Sigmoid colon (tissue), 7 donors: ENCODE data around the gene BICC1. TPM values are rescaled to one million over a fixed set of nuclear protein-coding genes. Genes with fewer than 3 reads are reported as not detected.

ENCODE experiments used
- DNase-seq: peaks from one replicate; pipeline ENCODE4 v3.0.0-alpha.2; 2019
- H3K27ac ChIP-seq, 4 donors: fragments of 200-600 bp; sonication (generic); one replicate each; pipeline ENCODE4 v1.5.1; 2016 to 2019; ENCODE audit warnings: mild to moderate bottlenecking in 1 of 4
- H3K27me3 ChIP-seq, 3 donors: fragments of 200-600 bp; sonication (generic); one replicate each; pipeline ENCODE4 v1.5.1; 2019; ENCODE audit warnings: mild to moderate bottlenecking in 1 of 3
- H3K36me3 ChIP-seq, 4 donors: fragments of 200-600 bp; sonication (generic); one replicate each; pipeline ENCODE4 v1.5.1; 2016 to 2019
- H3K4me1 ChIP-seq, 4 donors: fragments of 200-600 bp; sonication (generic); one replicate each; pipeline ENCODE4 v1.5.1; 2017 to 2019
- H3K4me3 ChIP-seq, 4 donors: fragments of 200-600 bp; sonication (generic); one replicate each; pipeline ENCODE4 v1.5.1; 2017 to 2019; ENCODE audit warnings: mild to moderate bottlenecking in 2 of 4, moderate library complexity in 1 of 4
- H3K9me3 ChIP-seq, 4 donors: fragments of 200-600 bp in 3 of 4; sonication (generic) in 3 of 4; one replicate each; pipeline versions ENCODE4 v1.5.1 to v1.6.1; 2013 to 2019
- EP300 ChIP-seq, 4 donors: sonication (generic); formaldehyde crosslinking; IDR thresholded peaks; one replicate each; pipeline ENCODE4 v1.6.1; 2017; ENCODE audit warnings: antibody characterized with exemption in 4 of 4
- POLR2A ChIP-seq, 2 donors: fragments of 450-650 bp; IDR thresholded peaks; one replicate each; pipeline ENCODE4 v1.6.1; 2016; ENCODE audit warnings: antibody characterized with exemption in 2 of 2, mild to moderate bottlenecking in 2 of 2, moderate library complexity in 2 of 2
- POLR2AphosphoS5 ChIP-seq, 4 donors: sonication (generic); formaldehyde crosslinking; IDR thresholded peaks; one replicate each; pipeline ENCODE4 v1.6.1; 2017; ENCODE audit warnings: antibody characterized with exemption in 4 of 4
- WGBS, 2 donors: extraction: QIAGEN DNeasy Blood & Tissue Kit; methylation state at CpG; one replicate each; pipeline ENCODE4 v1.1.7; 2013; 5-methylcytosine and 5-hydroxymethylcytosine counted together
- intact Hi-C: fragments of 100-400 bp; cut with DNase I; formaldehyde crosslinking; loops from one replicate; pipeline ENCODE4 v1.15.1; 2023
- polyA plus RNA-seq, 3 donors: library from polyadenylated mRNA; stranded (reverse); fragments of 200-250 nt; gene quantifications; one replicate each; pipeline ENCODE4 v1.2.3, GENCODE V29; 2013
- total RNA-seq, 4 donors: library from RNA; depleted of rRNA; stranded (reverse); fragments of >200 nt; gene quantifications; one replicate each; pipeline ENCODE4 v1.1.0, GENCODE V29; 2016
- TF ChIP-seq, protein P1 (sequence below), 4 experiments: fragments of 450-650 bp in 3 of 4; fragments of 200-600 bp in 1 of 4; IDR thresholded peaks; one replicate each; pipeline ENCODE4 v1.5.1; 2016 to 2019; ENCODE audit warnings: antibody characterized with exemption in 4 of 4, mild to moderate bottlenecking in 3 of 4, moderate library complexity in 2 of 4
- donor health status: healthy with polysubstance abuse.
- donor health status: Bipolar disorder and iron deficiency.
- donor health status: healthy.

BICC1 gene
- total and polyA plus RNA-seq, 7 donors, result 0.46 to 17.3 (median 7.9) TPM

DNA sequence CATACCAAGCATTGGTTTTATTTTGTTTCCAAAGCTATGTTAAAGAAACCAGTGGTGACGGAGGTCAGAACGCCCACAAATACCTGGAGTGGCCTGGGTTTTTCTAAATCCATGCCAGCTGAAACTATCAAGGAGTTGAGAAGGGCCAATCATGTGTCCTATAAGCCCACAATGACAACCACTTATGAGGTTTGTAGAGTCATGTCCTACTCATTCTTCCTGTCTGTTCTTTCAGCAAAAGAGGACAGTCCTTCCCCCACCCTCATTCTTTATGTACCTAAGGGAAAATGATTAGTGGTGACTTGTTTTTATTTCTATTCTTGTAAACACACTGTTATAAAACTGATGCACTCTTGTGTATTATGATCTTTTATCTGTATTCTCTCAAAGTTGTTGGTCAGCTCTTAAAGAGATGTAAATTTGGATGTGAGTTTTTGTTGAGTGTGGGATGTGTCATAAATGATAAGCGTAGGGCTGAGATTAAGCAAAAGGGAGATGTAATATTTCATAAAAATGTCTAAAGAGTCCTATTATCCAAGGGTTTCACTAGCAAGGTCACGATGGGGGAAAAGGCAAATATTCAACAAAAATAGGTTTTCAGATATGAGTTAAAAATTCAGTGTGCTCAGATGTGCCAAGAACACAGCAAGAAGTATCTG, 294.4 kb downstream of the BICC1 start:
- no peak overlapping the region for H3K27ac ChIP-seq
- H3K9me3 ChIP-seq, result no peaks in the 10 kb centered on the region
- TF ChIP-seq EP300 (IDR thresholded peaks at IDR 0.05) (no peak), POLR2AphosphoS5 (IDR thresholded peaks at IDR 0.05) (no peak), POLR2A (IDR thresholded peaks at IDR 0.05) (no peak)
- TF ChIP-seq, protein P1, sequence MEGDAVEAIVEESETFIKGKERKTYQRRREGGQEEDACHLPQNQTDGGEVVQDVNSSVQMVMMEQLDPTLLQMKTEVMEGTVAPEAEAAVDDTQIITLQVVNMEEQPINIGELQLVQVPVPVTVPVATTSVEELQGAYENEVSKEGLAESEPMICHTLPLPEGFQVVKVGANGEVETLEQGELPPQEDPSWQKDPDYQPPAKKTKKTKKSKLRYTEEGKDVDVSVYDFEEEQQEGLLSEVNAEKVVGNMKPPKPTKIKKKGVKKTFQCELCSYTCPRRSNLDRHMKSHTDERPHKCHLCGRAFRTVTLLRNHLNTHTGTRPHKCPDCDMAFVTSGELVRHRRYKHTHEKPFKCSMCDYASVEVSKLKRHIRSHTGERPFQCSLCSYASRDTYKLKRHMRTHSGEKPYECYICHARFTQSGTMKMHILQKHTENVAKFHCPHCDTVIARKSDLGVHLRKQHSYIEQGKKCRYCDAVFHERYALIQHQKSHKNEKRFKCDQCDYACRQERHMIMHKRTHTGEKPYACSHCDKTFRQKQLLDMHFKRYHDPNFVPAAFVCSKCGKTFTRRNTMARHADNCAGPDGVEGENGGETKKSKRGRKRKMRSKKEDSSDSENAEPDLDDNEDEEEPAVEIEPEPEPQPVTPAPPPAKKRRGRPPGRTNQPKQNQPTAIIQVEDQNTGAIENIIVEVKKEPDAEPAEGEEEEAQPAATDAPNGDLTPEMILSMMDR (IDR thresholded peaks at IDR 0.05), result no peak
- WGBS, 2 donors, result 91 to 93% methylated on average over 4 of the region's 4 CpGs
- H3K4me1 ChIP-seq, result no peaks in the 10 kb centered on the region
- DNase-seq, result no peak
- peaks cover 0 to 8% (median 0%) of the 10 kb centered on the region in 4 donors for H3K36me3 ChIP-seq
- H3K4me3 ChIP-seq, result no peak overlapping the region
- intact Hi-C loops, result no loop called here
- H3K27me3 ChIP-seq, result no peaks in the 10 kb centered on the region

DNA sequence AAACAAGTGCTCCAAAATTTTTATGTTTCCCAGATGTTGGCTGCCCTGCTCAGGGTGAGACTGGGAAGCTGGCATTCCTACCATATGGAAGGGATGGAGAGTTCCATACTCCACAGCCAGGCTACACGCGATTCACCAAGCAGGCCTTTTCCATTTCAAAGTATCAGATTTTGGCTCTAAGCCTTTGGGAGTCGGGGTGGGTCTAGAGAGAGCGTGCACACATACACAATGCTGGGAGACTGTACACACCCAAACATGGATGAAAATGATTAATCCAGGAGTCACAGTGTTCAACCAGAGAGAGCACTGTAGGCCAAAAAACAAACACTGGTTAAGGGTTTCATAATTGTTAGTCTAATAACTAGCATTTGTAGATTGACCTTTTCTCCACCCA, 295.0 kb downstream of the BICC1 start:
- Histone ChIP-seq H3K27me3 (no peaks in the 10 kb centered on the region), H3K9me3 (no peaks in the 10 kb centered on the region), H3K27ac (no peak overlapping the region), H3K36me3 (peaks cover 0 to 2% (median 0%) of the 10 kb centered on the region in 4 donors), H3K4me3 (no peak overlapping the region), H3K4me1 (no peaks in the 10 kb centered on the region)
- DNase-seq, result no peak
- TF ChIP-seq POLR2A (IDR thresholded peaks at IDR 0.05) (no peak), POLR2AphosphoS5 (IDR thresholded peaks at IDR 0.05) (no peak), EP300 (IDR thresholded peaks at IDR 0.05) (no peak)
- TF ChIP-seq, protein P1 (IDR thresholded peaks at IDR 0.05), result no peak
- WGBS, 2 donors, result 40 to 62% methylated on average over 4 of the region's 4 CpGs
- intact Hi-C loops, result no loop called here

DNA sequence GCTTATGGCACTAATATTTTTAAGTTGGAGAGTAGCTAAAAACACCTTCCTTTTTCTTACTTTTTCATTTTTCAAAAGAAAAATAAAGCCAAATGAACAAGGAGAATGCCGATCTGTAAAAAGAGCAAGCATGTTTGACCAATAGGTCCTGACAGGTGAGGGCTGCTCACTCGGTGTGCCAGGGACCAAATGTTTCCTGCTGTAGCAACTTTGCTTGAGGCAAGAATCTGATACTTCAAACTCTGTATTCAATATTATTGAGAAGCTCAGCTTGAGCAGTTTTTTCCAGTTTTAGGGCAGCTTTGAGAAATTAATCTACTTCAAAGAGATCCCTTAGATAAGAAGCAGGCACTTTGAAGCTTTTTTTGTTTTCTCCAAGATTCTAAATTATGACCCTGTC, 298.1 kb downstream of the BICC1 start:
- Histone ChIP-seq H3K4me3 (no peak overlapping the region), H3K9me3 (no peaks in the 10 kb centered on the region), H3K4me1 (no peaks in the 10 kb centered on the region), H3K27me3 (no peaks in the 10 kb centered on the region), H3K36me3 (peaks cover 0 to 10% (median 0%) of the 10 kb centered on the region in 4 donors), H3K27ac (no peak overlapping the region)
- no peak for DNase-seq
- intact Hi-C loops, result no loop called here
- 32 to 77% methylated on average over 2 of the region's 2 CpGs for WGBS, 2 donors
- TF ChIP-seq, protein P1 (IDR thresholded peaks at IDR 0.05), result no peak

DNA sequence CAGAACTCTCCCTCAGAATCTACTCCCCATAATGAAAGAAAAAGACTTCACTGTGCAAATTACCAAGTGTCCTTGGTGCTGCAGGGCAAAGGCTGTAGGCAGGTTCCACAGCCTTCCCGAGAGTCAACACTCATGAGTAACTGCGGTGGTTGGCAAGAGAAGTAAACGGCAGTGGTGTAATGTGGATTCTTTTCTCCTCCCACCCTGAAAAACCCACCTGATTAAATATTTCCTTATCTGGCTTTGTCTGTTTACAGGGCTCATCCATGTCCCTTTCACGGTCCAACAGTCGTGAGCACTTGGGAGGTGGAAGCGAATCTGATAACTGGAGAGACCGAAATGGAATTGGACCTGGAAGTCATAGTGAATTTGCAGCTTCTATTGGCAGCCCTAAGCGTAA, 300.9 kb downstream of the BICC1 start:
- TF ChIP-seq EP300 (IDR thresholded peaks at IDR 0.05) (no peak), POLR2A (IDR thresholded peaks at IDR 0.05) (no peak), POLR2AphosphoS5 (IDR thresholded peaks at IDR 0.05) (no peak)
- TF ChIP-seq, protein P1 (IDR thresholded peaks at IDR 0.05), result no peak
- no peak overlapping the region for H3K27ac ChIP-seq

More for the DNA sequence above, 300.9 kb downstream of the BICC1 start:
- peaks cover 0 to 10% (median 0%) of the 10 kb centered on the region in 4 donors for H3K36me3 ChIP-seq
- WGBS, 2 donors, result 57 to 70% methylated on average over 8 of the region's 8 CpGs
- DNase-seq, result no peak
- no peaks in the 10 kb centered on the region for H3K9me3 ChIP-seq
- intact Hi-C loops, result no loop called here
- no peak overlapping the region for H3K4me3 ChIP-seq
- H3K4me1 ChIP-seq, result peaks cover 0 to 4% (median 0%) of the 10 kb centered on the region in 4 donors
- no peaks in the 10 kb centered on the region for H3K27me3 ChIP-seq
